ENCODE results near the gene CCNE1. TPM values are rescaled to one million over a fixed set of nuclear protein-coding genes. Genes with fewer than 3 reads are reported as not detected.
A peak's percentile ranks its signal among the peaks of the same experiment; 100 is the strongest.

CCNE1 gene
- total and polyA plus RNA-seq, 10 of the 15 experiments (the other 5 are each of a cell fraction or from before 2014, with no cell fraction given) = 6.3 to 44.2 (median 35.8) TPM

DNA sequence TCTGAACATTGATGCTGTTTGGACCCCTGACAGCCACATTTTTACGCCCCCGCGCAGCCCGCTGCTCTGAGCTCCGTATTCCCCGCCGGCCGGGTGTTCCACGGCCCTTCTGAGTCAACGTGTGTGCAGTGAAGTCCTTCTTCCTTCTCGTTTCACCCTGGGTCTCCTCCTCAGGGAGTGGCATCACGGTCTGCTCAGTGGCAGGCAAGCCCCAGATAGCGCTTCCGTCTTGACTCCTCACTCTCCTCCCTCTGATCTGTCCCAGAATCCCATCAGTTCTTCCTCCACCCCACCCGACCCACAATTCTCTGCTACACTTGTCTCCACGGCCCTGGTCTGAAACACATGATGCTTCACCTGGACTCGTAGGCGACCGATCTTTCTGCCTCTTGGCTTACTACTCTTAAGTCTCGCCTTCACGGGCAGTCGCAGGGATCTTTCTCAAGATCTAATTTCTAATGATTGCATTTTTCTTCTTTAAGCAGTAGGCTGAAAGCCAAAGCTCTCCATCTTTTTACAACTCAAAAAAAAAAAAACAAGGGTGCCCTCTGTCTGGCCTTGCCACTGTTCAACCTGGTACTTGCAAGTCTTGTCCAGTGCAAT, 33.9 kb downstream of the CCNE1 start:
- SMC1A ChIA-PET (ENCODE audit: uncharacterized antibody, unreplicated experiment) = interaction anchor here (0.8 to 1.9 kb wide), 4 partner anchors 9 to 31 kb away, joined by 3 to 6 read pairs (median 4); no protein-coding TSS in a partner anchor
- no peak for DNase-seq (ENCODE audit: low read depth, low spot score)
- no peak for FAIRE-seq
- Histone ChIP-seq H2AFZ (ENCODE audit: control insufficient read depth, low read depth, low read length) (peak overlapping the region; percentile 91), H3K9ac (ENCODE audit: control insufficient read depth, insufficient read depth, low read length) (peak overlapping the region; percentile 63), H3K4me2 (ENCODE audit: control insufficient read depth, insufficient read depth) (peak overlapping the region; percentile 95), H3K9me3 (replicated peaks; ENCODE audit: control insufficient read depth, insufficient read depth, low read length) (no peaks in the 10 kb centered on the region), H3K4me3 (peak overlapping the region; percentile 90), H3K27ac (ENCODE audit: control insufficient read depth, insufficient read depth) (peak overlapping the region; percentile 59), H3K4me1 (ENCODE audit: control insufficient read depth, insufficient read depth, low read length) (peaks cover 21% of the 10 kb centered on the region), H3K36me3 (ENCODE audit: control insufficient read depth in 2 of 2, insufficient read depth in 2 of 2, low read length in 1 of 2) (no peaks in the 10 kb centered on the region), H4K20me1 (ENCODE audit: control insufficient read depth, insufficient read depth) (no peaks in the 10 kb centered on the region), H3K79me2 (ENCODE audit: control insufficient read depth, insufficient read depth, low read length) (no peaks in the 10 kb centered on the region), H3K27me3 (replicated peaks in 1 of 2; ENCODE audit: control insufficient read depth in 2 of 2, insufficient read depth in 2 of 2, low read length in 1 of 2) (no peaks in the 10 kb centered on the region; a peak in 1 of 4 replicates)
- 8% methylated on average over 22 of the region's 22 CpGs for WGBS (ENCODE audit: insufficient coverage, insufficient replicate concordance, low lambda C conversion rate, missing lambda C conversion rate)
- in situ Hi-C loops (cut with MboI) (no loop called here), intact Hi-C loops (cut with micrococcal nuclease; ENCODE audit: unreplicated experiment) (loop anchor here (10.0 kb wide), 1 partner anchor 241 kb away; the partner anchor contains the start of gene POP4)
- BruUV-seq (replicated peaks) = no TSS peak
- POLR2A ChIA-PET = interaction anchor here (0.7 kb wide), 1 partner anchor 231 kb away, joined by 3 read pairs; no protein-coding TSS in a partner anchor
- CTCF ChIA-PET = interaction anchor here (0.6 to 1.8 kb wide), 10 partner anchors 8 to 804 kb away, joined by 3 to 11 read pairs (median 4); partner anchors contain the start of gene POP4
- RAD21 ChIA-PET (ENCODE audit: unreplicated experiment) = interaction anchor here (0.8 to 2.0 kb wide), 3 partner anchors 38 to 86 kb away, joined by 3 to 10 read pairs (median 3); no protein-coding TSS in a partner anchor
- peak; percentile 9 for ATAC-seq
- TF ChIP-seq NFIC (IDR thresholded peaks at IDR 0.05; ENCODE audit: low read depth, low read length) = no peak
- peak; percentile 2 for TF ChIP-seq MEF2B (IDR thresholded peaks at IDR 0.05; ENCODE audit: partially characterized antibody, poor library complexity, severe bottlenecking)
- TF ChIP-seq, protein P1, sequence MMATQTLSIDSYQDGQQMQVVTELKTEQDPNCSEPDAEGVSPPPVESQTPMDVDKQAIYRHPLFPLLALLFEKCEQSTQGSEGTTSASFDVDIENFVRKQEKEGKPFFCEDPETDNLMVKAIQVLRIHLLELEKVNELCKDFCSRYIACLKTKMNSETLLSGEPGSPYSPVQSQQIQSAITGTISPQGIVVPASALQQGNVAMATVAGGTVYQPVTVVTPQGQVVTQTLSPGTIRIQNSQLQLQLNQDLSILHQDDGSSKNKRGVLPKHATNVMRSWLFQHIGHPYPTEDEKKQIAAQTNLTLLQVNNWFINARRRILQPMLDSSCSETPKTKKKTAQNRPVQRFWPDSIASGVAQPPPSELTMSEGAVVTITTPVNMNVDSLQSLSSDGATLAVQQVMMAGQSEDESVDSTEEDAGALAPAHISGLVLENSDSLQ (IDR thresholded peaks at IDR 0.05) = no peak
- no peak for TF ChIP-seq SIN3A (IDR thresholded peaks at IDR 0.05; ENCODE audit: low read depth, low read length)
- TF ChIP-seq EP300 (IDR thresholded peaks at IDR 0.05; ENCODE audit: borderline replicate concordance in 1 of 2, control insufficient read depth in 1 of 2, low read depth in 2 of 2, low read length in 2 of 2) = no peak
- no peak for TF ChIP-seq NFYB (IDR thresholded peaks at IDR 0.05; ENCODE audit: insufficient read depth, low read depth, low read length)
- peak in 1 of 2 experiments; percentile 65; a peak in 2 of 3 replicates for TF ChIP-seq EGR1 (IDR thresholded peaks at IDR 0.05; ENCODE audit: borderline replicate concordance in 1 of 2, low read depth in 2 of 2, low read length in 2 of 2)
- no peak for TF ChIP-seq NFYA (IDR thresholded peaks at IDR 0.05; ENCODE audit: borderline replicate concordance, low read depth, low read length)
- TF ChIP-seq, protein P2, sequence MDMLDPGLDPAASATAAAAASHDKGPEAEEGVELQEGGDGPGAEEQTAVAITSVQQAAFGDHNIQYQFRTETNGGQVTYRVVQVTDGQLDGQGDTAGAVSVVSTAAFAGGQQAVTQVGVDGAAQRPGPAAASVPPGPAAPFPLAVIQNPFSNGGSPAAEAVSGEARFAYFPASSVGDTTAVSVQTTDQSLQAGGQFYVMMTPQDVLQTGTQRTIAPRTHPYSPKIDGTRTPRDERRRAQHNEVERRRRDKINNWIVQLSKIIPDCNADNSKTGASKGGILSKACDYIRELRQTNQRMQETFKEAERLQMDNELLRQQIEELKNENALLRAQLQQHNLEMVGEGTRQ (IDR thresholded peaks at IDR 0.05; ENCODE audit: borderline replicate concordance, low read depth, low read length) = no peak
- TF ChIP-seq TCF3 (IDR thresholded peaks at IDR 0.05; ENCODE audit: borderline replicate concordance, insufficient read depth, low read depth, low read length) = no peak
- TF ChIP-seq HSF1 (IDR thresholded peaks at IDR 0.05; ENCODE audit: low read depth, low read length) = no peak
- TF ChIP-seq TCF12 (IDR thresholded peaks at IDR 0.05; ENCODE audit: low read depth, low read length) = no peak
- no peak for TF ChIP-seq ESRRA (IDR thresholded peaks at IDR 0.05; ENCODE audit: low read length)
- no peak for TF ChIP-seq NR2F1 (conservative IDR thresholded peaks at IDR 0.05)
- TF ChIP-seq STAT3 (IDR thresholded peaks at IDR 0.05; ENCODE audit: low read depth, low read length) = no peak
- TF ChIP-seq LARP7 (IDR thresholded peaks at IDR 0.05) = peak; percentile 2; the same call in 1 of the 2 replicates
- TF ChIP-seq ATF2 (IDR thresholded peaks at IDR 0.05; ENCODE audit: low read length) = no peak
- TF ChIP-seq ZNF274 (IDR thresholded peaks at IDR 0.05; ENCODE audit: insufficient read depth, insufficient read length) = no peak
- no peak for TF ChIP-seq CREB1 (IDR thresholded peaks at IDR 0.05; ENCODE audit: low read depth)
